Measurements from ENCODE around the gene GPR171.
"Not testable (repeated sequence)": the region's sequence is repeated elsewhere in the genome, so short reads cannot be mapped to it uniquely, and the experiment has no call there.

- TF ChIP-seq CTCF (IDR thresholded peaks at IDR 0.05; ENCODE audit: poor library complexity, severe bottlenecking); EZH2 (IDR thresholded peaks at IDR 0.05; ENCODE audit: borderline replicate concordance, insufficient read depth, low read length, poor library complexity, severe bottlenecking); POLR2AphosphoS5 (IDR thresholded peaks at IDR 0.05): not testable (repeated sequence)
Observed at GRCh38 chr3:151232403-151232802, 29.4 kb upstream of the GPR171 start.
